Activated CD4-positive, CD25-positive, alpha-beta regulatory T cell treated with anti-CD3 and anti-CD28 coated beads, Interleukin-2, amount 50 U/mL, for 24 hours (primary cell): ENCODE measurements around the gene MRPS2.

Experiments used
- ATAC-seq, 2 donors: fragments of 150-1000 bp; cut with Tn5 transposase; one replicate each; pipeline ENCODE4 v1.10.0; 2021; ENCODE audit warnings: mild to moderate bottlenecking in 1 of 2, moderate library complexity in 1 of 2

Gene MRPS2

GRCh38 chr9:135480940-135481310, 19.6 kb upstream of the MRPS2 start:
- ATAC-seq, result no peak

- ATAC-seq, result no peak
Measured at GRCh38 chr9:135482015-135482754, 18.3 kb upstream of the MRPS2 start.

GRCh38 chr9:135484460-135485277, 15.8 kb upstream of the MRPS2 start:
- ATAC-seq, result no peak

- no peak for ATAC-seq
Measured at GRCh38 chr9:135485385-135485784, 15.1 kb upstream of the MRPS2 start.

- ATAC-seq, result no peak
Measured at GRCh38 chr9:135485832-135486231, 14.7 kb upstream of the MRPS2 start.

DNA sequence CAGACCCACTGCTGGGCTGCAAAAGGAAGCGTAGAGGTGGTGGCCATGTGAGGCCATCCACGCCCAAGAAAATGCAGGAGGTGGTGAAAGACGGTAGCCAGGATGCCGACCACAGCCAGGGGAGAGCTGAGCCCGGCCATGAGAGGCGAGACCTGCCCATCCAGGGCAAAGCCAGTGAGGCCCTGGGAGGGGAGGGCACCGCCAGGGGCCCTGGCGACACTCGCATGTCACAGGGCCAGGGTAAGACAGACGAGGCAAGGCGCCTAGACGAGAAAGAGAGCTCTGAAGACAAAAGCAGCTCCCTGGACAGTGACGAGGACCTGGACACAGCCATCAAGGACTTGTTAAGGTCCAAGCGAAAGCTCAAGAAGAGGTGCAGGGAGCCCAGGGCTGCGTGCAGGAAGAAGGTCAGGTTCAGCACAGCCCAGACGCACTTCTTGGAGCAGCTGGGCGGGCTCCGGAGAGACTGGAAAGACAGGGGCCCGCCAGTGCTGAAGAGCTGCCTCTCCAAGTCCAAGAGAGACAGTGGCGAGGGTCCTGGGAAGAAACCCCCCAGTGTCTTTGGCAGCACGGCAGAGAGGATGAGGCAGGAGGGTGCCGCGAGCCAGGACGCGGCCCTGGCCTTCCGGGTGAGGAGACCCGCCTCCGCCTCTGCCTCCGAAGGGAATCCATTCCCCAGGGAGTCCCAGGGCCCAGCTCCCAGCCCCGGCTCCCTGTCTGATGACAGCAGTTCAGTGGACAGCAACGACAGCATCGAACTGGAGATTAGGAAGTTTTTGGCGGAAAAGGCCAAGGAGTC, 14.0 kb upstream of the MRPS2 start:
- no peak for ATAC-seq

- no peak for ATAC-seq
Measured at GRCh38 chr9:135487281-135488012, 13.0 kb upstream of the MRPS2 start.

GRCh38 chr9:135488013-135488330, 12.5 kb upstream of the MRPS2 start:
- no peak for ATAC-seq

DNA sequence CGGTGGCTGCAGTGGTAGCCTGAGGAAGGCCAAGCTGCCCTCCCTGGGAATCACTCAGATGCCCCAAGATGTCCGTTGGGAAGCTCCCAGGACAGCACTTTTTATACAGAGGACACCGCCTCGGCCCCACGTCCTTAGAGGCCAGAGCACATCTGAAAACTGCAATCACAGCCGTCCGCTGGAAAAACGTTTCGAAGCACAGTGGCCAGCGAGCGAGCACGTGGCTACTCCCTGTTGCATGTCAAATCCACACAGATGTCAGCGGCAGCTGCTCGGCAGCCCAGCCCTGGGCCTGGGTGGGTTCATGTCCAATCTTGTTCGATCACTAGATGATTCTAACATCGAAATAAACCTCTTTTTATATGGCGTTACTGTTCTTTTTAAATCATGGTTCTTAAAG, 12.0 kb upstream of the MRPS2 start:
- no peak for ATAC-seq

DNA sequence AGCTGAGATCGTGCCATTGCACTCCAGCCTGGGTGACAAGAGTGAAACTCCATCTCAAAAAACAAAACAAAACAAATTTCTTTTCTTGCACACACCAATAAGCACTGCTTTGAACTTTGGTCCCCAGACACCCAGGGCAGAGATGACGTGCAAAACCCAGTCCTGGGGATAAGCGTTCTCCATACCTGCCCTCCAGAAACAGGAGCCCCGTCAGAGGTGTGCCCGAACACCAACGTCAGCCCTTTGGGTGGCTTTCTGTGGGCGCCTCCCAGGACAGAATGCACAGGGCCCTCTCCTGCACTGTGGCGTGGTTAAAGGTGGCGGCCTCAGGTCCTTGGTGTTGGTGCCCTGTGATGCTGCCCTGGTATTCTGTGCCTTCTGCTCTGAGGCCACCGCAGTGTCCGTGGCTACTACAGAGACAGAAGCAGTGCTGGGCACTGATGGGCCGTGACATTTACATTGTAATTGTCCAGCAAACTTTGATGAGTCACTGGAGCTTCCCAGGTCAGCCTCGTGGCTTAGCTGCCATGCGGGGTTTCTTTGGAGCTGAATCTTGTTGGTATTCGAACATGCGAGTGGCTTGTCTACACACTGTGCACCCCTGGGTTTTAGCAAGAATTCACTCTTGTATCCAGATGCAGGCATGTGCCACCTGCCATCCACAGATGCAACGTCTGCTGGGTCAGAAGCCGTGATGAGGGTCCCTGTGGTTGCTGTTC, 11.1 kb upstream of the MRPS2 start:
- no peak for ATAC-seq

GRCh38 chr9:135490166-135490870, 10.2 kb upstream of the MRPS2 start:
- ATAC-seq, result no peak

DNA sequence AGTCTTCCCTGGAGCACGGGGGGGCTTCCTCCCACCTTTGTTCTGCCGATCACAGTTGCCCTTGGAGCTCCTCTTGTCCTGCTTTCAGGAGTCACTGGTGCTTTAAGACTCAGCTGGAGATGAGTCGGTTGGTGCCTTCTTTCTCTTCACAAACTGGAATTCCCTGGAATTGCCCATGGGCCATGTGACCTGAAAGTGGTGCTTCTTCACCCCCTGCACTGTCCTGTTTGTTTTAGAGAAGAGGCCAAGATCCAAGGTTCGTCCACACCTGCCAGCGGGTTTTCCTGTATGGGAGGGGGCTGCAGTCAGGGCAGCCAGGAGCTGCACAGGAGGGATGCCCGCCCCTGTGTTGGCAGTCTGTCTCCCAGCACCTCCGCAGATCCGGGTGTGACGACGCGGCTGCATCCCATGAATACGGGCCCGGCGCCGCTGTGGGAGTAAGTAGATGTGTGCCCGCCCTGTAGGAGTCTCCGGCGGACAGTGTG, 9.5 kb upstream of the MRPS2 start:
- ATAC-seq, result no peak

- ATAC-seq, result no peak
Measured at GRCh38 chr9:135491764-135492163, 8.7 kb upstream of the MRPS2 start.

GRCh38 chr9:135492886-135493669, 7.4 kb upstream of the MRPS2 start:
- ATAC-seq, result no peak

- ATAC-seq, result no peak
Measured at GRCh38 chr9:135494791-135495559, 5.5 kb upstream of the MRPS2 start.

- no peak for ATAC-seq
Measured at GRCh38 chr9:135498381-135499126, 1.9 kb upstream of the MRPS2 start.

GRCh38 chr9:135499326-135500070, 984 bp upstream of the MRPS2 start:
- peak; percentile 59 to 60 for ATAC-seq

- peak in 1 of 2 donors; percentile 10 for ATAC-seq
Measured at GRCh38 chr9:135500071-135500524, 384 bp upstream of the MRPS2 start.
